Neural cell (in vitro differentiated cells): ENCODE data around the gene UBALD1. TPM values are rescaled to one million over a fixed set of nuclear protein-coding genes. Genes with fewer than 3 reads are reported as not detected.
A peak's percentile ranks its signal among the peaks of the same experiment; 100 is the strongest.

Experiments used
- H2AFZ ChIP-seq: fragments of 200-600, 300-800 bp; sonication (generic), shearing (Covaris generic); 2 replicates; pipeline ENCODE4 v1.6.0; 2014; ENCODE audit warnings: low read depth, mild to moderate bottlenecking, antibody characterized with exemption, low read length, moderate library complexity
- H3F3A ChIP-seq: fragments of 200-600 bp; shearing (Covaris generic); 2 replicates; pipeline ENCODE4 v1.6.1; 2016; ENCODE audit warnings: mild to moderate bottlenecking, moderate library complexity, mixed read lengths, antibody characterized with exemption, low read length; ENCODE audit not compliant: insufficient read depth, poor library complexity, severe bottlenecking
- H3K27ac ChIP-seq: fragments of 200-600, 300-800 bp; sonication (generic), shearing (Covaris generic); 2 replicates; pipeline ENCODE4 v1.5.1; 2014; ENCODE audit warnings: mild to moderate bottlenecking, low read length, moderate library complexity
- H3K27me3 ChIP-seq: fragments of 300-800, 200-600 bp; sonication (generic), shearing (Covaris generic); 2 replicates; pipeline ENCODE4 v1.6.0; 2014; ENCODE audit warnings: mild to moderate bottlenecking, low read depth, low read length, moderate library complexity; ENCODE audit not compliant: insufficient read depth
- H3K36me3 ChIP-seq: fragments of 300-800, 200-600 bp; sonication (generic), shearing (Covaris generic); 2 replicates; pipeline ENCODE4 v1.5.1; 2014; ENCODE audit warnings: mild to moderate bottlenecking, antibody characterized with exemption, low read length, moderate library complexity; ENCODE audit not compliant: insufficient read depth
- H3K4me2 ChIP-seq: fragments of 300-800, 200-600 bp; sonication (generic), shearing (Covaris generic); 2 replicates; pipeline ENCODE4 v1.6.0; 2014; ENCODE audit warnings: mild to moderate bottlenecking, low read length
- H3K4me3 ChIP-seq: fragments of 300-800, 200-600 bp; sonication (generic), shearing (Covaris generic); 2 replicates; pipeline ENCODE4 v1.5.1; 2014; ENCODE audit warnings: mild to moderate bottlenecking, low read length, moderate library complexity
- H3K79me2 ChIP-seq: fragments of 200-600 bp; shearing (Covaris generic); replicated peaks from 2 replicates; pipeline ENCODE4 v1.6.0; 2014; ENCODE audit warnings: mild to moderate bottlenecking, low read length, moderate library complexity; ENCODE audit not compliant: insufficient read depth
- H3K9ac ChIP-seq: fragments of 300-800, 200-600 bp; sonication (generic), shearing (Covaris generic); 2 replicates; pipeline ENCODE4 v1.6.1; 2016; ENCODE audit warnings: mild to moderate bottlenecking, low read length, mixed read lengths
- H3K9me2 ChIP-seq: fragments of 200-600 bp; shearing (Covaris generic); 2 replicates; pipeline ENCODE4 v1.6.1; 2016; ENCODE audit warnings: mild to moderate bottlenecking, low read length, mixed read lengths; ENCODE audit not compliant: insufficient read depth
- H3K9me3 ChIP-seq: fragments of 200-600, 300-800 bp; sonication (generic), shearing (Covaris generic); 2 replicates; pipeline ENCODE4 v1.6.1; 2016; ENCODE audit warnings: mild to moderate bottlenecking, mixed run types, low read length, moderate library complexity, mixed read lengths
- H4K20me1 ChIP-seq: fragments of 200-600 bp; shearing (Covaris generic); 2 replicates; pipeline ENCODE4 v1.6.1; 2016; ENCODE audit warnings: mild to moderate bottlenecking, mixed run types; ENCODE audit not compliant: insufficient read depth
- CTCF ChIP-seq: fragments of 450-650 bp; IDR thresholded peaks from 2 replicates; pipeline ENCODE4 v1.5.1; 2014; ENCODE audit warnings: antibody characterized with exemption, mild to moderate bottlenecking, moderate library complexity; ENCODE audit not compliant: poor library complexity, severe bottlenecking
- EP300 ChIP-seq: fragments of 450-650 bp; conservative IDR thresholded peaks from 2 replicates; pipeline ENCODE4 v1.6.1; 2014; ENCODE audit warnings: antibody characterized with exemption, mild to moderate bottlenecking, moderate library complexity; ENCODE audit not compliant: poor library complexity, severe bottlenecking
- EZH2 ChIP-seq: fragments of 200-600, 300-800 bp; shearing (Covaris generic), sonication (generic); IDR thresholded peaks from 2 replicates; pipeline ENCODE4 v1.6.1; 2014; ENCODE audit warnings: antibody characterized with exemption, low read length, borderline replicate concordance, mild to moderate bottlenecking; ENCODE audit not compliant: insufficient read depth, poor library complexity, severe bottlenecking
- MXI1 ChIP-seq: fragments of 450-650 bp; conservative IDR thresholded peaks from 2 replicates; pipeline ENCODE4 v1.6.1; 2014; ENCODE audit warnings: antibody characterized with exemption, mild to moderate bottlenecking; ENCODE audit not compliant: poor library complexity, severe bottlenecking
- POLR2AphosphoS5 ChIP-seq: IDR thresholded peaks from 2 replicates; pipeline ENCODE4 v1.6.1; 2012
- RAD21 ChIP-seq: fragments of 450-650 bp; conservative IDR thresholded peaks from 2 replicates; pipeline ENCODE4 v1.6.1; 2014; ENCODE audit warnings: antibody characterized with exemption, mild to moderate bottlenecking, moderate library complexity
- REST ChIP-seq: IDR thresholded peaks from 2 replicates; pipeline ENCODE4 v1.6.1; 2012; ENCODE audit warnings: borderline replicate concordance
- SMC3 ChIP-seq: fragments of 450-650 bp; conservative IDR thresholded peaks from 2 replicates; pipeline ENCODE4 v1.6.1; 2014; ENCODE audit warnings: antibody characterized with exemption, mild to moderate bottlenecking, moderate library complexity; ENCODE audit not compliant: poor library complexity
- TAF1 ChIP-seq: IDR thresholded peaks from 2 replicates; pipeline ENCODE4 v1.6.1; 2012; ENCODE audit warnings: low read depth
- polyA plus RNA-seq: library from polyadenylated mRNA; depleted of rRNA; stranded (reverse); fragments of >200 nt; gene quantifications from 2 replicates; pipeline ENCODE4 v1.2.3, GENCODE V29; 2014

The UBALD1 gene
- polyA plus RNA-seq, 1 donor from 2014 or later, result 3.3 TPM

- H3K4me3 ChIP-seq, result peak overlapping the region; percentile 90
- peak overlapping the region; percentile 91 for H3K4me2 ChIP-seq
- H3K9ac ChIP-seq, result peak overlapping the region; percentile 91
- peaks cover 6% of the 10 kb centered on the region for H4K20me1 ChIP-seq
- H3K9me3 ChIP-seq, result no peaks in the 10 kb centered on the region
- TF ChIP-seq EP300 (no peak), MXI1 (peak; percentile 93), RAD21 (no peak), CTCF (no peak), SMC3 (no peak), POLR2AphosphoS5 (peak; percentile 47), REST (no peak)
- peaks cover 13% of the 10 kb centered on the region for H3K79me2 ChIP-seq
- H3K27ac ChIP-seq, result peak overlapping the region; percentile 93
- no peaks in the 10 kb centered on the region for H3K9me2 ChIP-seq
- H2AFZ ChIP-seq, result no peak overlapping the region
- no peaks in the 10 kb centered on the region for H3F3A ChIP-seq
- no peaks in the 10 kb centered on the region for H3K36me3 ChIP-seq
- no peaks in the 10 kb centered on the region for H3K27me3 ChIP-seq
Observed at GRCh38 chr16:4613636-4614570, 785 bp downstream of the UBALD1 start.

DNA sequence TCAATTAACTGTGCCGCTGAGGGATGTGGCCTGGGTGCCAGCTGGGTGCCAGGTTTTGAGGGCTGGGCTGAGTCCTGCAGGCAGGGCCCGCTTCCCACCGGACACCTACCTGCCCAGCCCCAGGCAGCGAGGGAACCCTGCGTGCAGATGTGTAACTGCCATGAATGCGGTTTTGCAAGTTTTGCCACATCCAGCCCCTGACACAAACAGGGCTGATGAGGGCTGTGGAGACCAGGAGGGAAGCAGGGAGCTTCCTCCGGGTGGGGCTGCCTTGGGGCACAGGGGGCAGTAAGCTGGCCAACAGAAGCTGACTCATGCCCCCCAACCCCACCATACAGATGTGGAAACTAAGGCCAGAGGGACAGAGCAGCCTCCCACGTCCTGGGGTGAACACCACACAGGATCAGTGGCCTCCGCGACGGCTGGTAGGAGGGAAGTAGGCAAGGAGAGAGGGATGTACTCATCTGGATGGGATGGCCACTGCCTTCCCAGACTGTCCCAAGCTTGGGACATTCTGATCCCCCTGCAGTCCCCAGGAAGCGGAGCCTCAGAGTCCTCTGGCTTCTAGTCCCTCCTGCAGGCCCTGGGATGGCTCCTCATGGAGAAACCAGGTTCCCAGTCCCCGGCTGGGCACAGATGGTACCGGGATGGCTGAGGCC, 1.6 kb downstream of the UBALD1 start:
- no peak overlapping the region for H2AFZ ChIP-seq
- H4K20me1 ChIP-seq, result peaks cover 6% of the 10 kb centered on the region
- no peaks in the 10 kb centered on the region for H3K27me3 ChIP-seq
- no peaks in the 10 kb centered on the region for H3K36me3 ChIP-seq
- peak overlapping the region; percentile 91 for H3K4me2 ChIP-seq
- H3K9me3 ChIP-seq, result no peaks in the 10 kb centered on the region
- peak overlapping the region; percentile 91 for H3K9ac ChIP-seq
- H3F3A ChIP-seq, result no peaks in the 10 kb centered on the region
- TF ChIP-seq REST (no peak), TAF1 (no peak), POLR2AphosphoS5 (no peak), MXI1 (no peak), SMC3 (no peak), EP300 (no peak), RAD21 (no peak), CTCF (no peak), EZH2 (no peak)
- H3K79me2 ChIP-seq, result peaks cover 13% of the 10 kb centered on the region
- H3K4me3 ChIP-seq, result peak overlapping the region; percentile 90
- peak overlapping the region; percentile 47 for H3K27ac ChIP-seq
- no peaks in the 10 kb centered on the region for H3K9me2 ChIP-seq
